ENCODE measurements around the gene PANX1. TPM values are rescaled to one million over a fixed set of nuclear protein-coding genes. Genes with fewer than 3 reads are reported as not detected.

PANX1 gene
- total RNA-seq, 6 experiments from 2014 or later: 22.5 to 26.7 (median 24.5) TPM

- Mint-ChIP-seq H3K27me3 (ENCODE audit: insufficient read depth) (peaks cover 1% of the 10 kb centered on the region; the same call in 1 of the 2 replicates), H3K9me3 (no peaks in the 10 kb centered on the region), H3K36me3 (ENCODE audit: low read depth) (no peaks in the 10 kb centered on the region), H3K27ac (peak overlapping the region; percentile 80), H3K4me1 (ENCODE audit: low read depth) (peaks cover 55% of the 10 kb centered on the region), H3K4me3 (peak overlapping the region; percentile 57)
- peak; percentile 82 for DNase-seq
- no peak for TF ChIP-seq CTCF (IDR thresholded peaks at IDR 0.05)
Observed at GRCh38 chr11:94201004-94201465, 72.4 kb downstream of the PANX1 start.

- Mint-ChIP-seq H3K27ac (no peak overlapping the region), H3K4me3 (no peak overlapping the region), H3K9me3 (no peaks in the 10 kb centered on the region), H3K27me3 (ENCODE audit: insufficient read depth) (peaks cover 1% of the 10 kb centered on the region; the same call in 1 of the 2 replicates), H3K36me3 (ENCODE audit: low read depth) (no peaks in the 10 kb centered on the region), H3K4me1 (ENCODE audit: low read depth) (peaks cover 38% of the 10 kb centered on the region)
- TF ChIP-seq CTCF (IDR thresholded peaks at IDR 0.05): no peak
- DNase-seq: no peak
Observed at GRCh38 chr11:94203070-94203469, 74.4 kb downstream of the PANX1 start.

GRCh38 chr11:94211261-94211830 is 82.7 kb downstream of the PANX1 start:
- no peaks in the 10 kb centered on the region for H3K36me3 Mint-ChIP-seq (ENCODE audit: low read depth)

GRCh38 chr11:94212898-94213297 is 84.3 kb downstream of the PANX1 start:
- Mint-ChIP-seq H3K9me3 (no peaks in the 10 kb centered on the region), H3K27me3 (ENCODE audit: insufficient read depth) (peaks cover 7% of the 10 kb centered on the region; the same call in 1 of the 2 replicates), H3K4me3 (no peak overlapping the region), H3K27ac (no peak overlapping the region), H3K4me1 (ENCODE audit: low read depth) (no peaks in the 10 kb centered on the region), H3K36me3 (ENCODE audit: low read depth) (no peaks in the 10 kb centered on the region)
- no peak for TF ChIP-seq CTCF (IDR thresholded peaks at IDR 0.05)
- DNase-seq: no peak

More at GRCh38 chr11:94211261-94211830, 82.7 kb downstream of the PANX1 start:
- Mint-ChIP-seq H3K27ac (no peak overlapping the region), H3K9me3 (no peaks in the 10 kb centered on the region), H3K27me3 (ENCODE audit: insufficient read depth) (peaks cover 7% of the 10 kb centered on the region; the same call in 1 of the 2 replicates), H3K4me3 (no peak overlapping the region), H3K4me1 (ENCODE audit: low read depth) (no peaks in the 10 kb centered on the region)
- no peak for TF ChIP-seq CTCF (IDR thresholded peaks at IDR 0.05)
- no peak for DNase-seq

- DNase-seq: no peak
- no peak overlapping the region for H3K4me3 Mint-ChIP-seq
- no peak overlapping the region for H3K27ac Mint-ChIP-seq
- no peaks in the 10 kb centered on the region for H3K4me1 Mint-ChIP-seq (ENCODE audit: low read depth)
- peaks cover 4% of the 10 kb centered on the region for H3K27me3 Mint-ChIP-seq (ENCODE audit: insufficient read depth)
- no peak for TF ChIP-seq CTCF (IDR thresholded peaks at IDR 0.05)
- H3K9me3 Mint-ChIP-seq: peaks cover 17% of the 10 kb centered on the region
- peaks cover 6% of the 10 kb centered on the region; the same call in 1 of the 2 replicates for H3K36me3 Mint-ChIP-seq (ENCODE audit: low read depth)
Observed at GRCh38 chr11:94217705-94218104, 89.1 kb downstream of the PANX1 start.
